Measurements from ENCODE around the gene ADRA1B. TPM values are rescaled to one million over a fixed set of nuclear protein-coding genes. Genes with fewer than 3 reads are reported as not detected.
A peak's percentile ranks its signal among the peaks of the same experiment; 100 is the strongest.

The ADRA1B gene
- total and polyA plus RNA-seq, 9 donors = 0.87 to 9.1 (median 3.5) TPM

- no peak for TF ChIP-seq EP300 (IDR thresholded peaks at IDR 0.05)
- no peak for TF ChIP-seq POLR2A (IDR thresholded peaks at IDR 0.05)
- no peak for TF ChIP-seq CTCF (IDR thresholded peaks at IDR 0.05)
- Histone ChIP-seq H3K27me3 (no peaks in the 10 kb centered on the region), H3K27ac (no peak overlapping the region), H3K4me1 (ENCODE audit: insufficient read depth) (peaks cover 7% of the 10 kb centered on the region), H3K4me3 (no peak overlapping the region), H3K9me3 (no peaks in the 10 kb centered on the region), H3K36me3 (no peaks in the 10 kb centered on the region)
- 97 to 98% (median 98%) methylated on average over 4 of the region's 4 CpGs for WGBS, 3 donors
- intact Hi-C loops (cut with DNase I) = loop anchor here in 3 of 4 donors (10.0 kb wide), 3 partner anchors 137 to 397 kb away; no protein-coding TSS in a partner anchor
- no peak for DNase-seq
Observed at GRCh38 chr5:159911349-159911748, 4.9 kb upstream of the ADRA1B start.

GRCh38 chr5:159912033-159912800, 4.1 kb upstream of the ADRA1B start:
- WGBS, 3 donors = 31 to 36% (median 35%) methylated on average over 4 of the region's 4 CpGs
- intact Hi-C loops (cut with DNase I) = loop anchor here in 3 of 4 donors (10.0 kb wide), 3 partner anchors 137 to 397 kb away; no protein-coding TSS in a partner anchor
- H3K4me3 ChIP-seq = no peak overlapping the region

GRCh38 chr5:159913048-159913447, 3.2 kb upstream of the ADRA1B start:
- H3K4me3 ChIP-seq = no peak overlapping the region
- peak in 2 of 5 donors; percentile 35 to 50 for DNase-seq
- H3K27me3 ChIP-seq = no peaks in the 10 kb centered on the region
- H3K4me1 ChIP-seq (ENCODE audit: insufficient read depth) = peaks cover 7% of the 10 kb centered on the region
- H3K27ac ChIP-seq = no peak overlapping the region
- no peaks in the 10 kb centered on the region for H3K36me3 ChIP-seq
- no peak for TF ChIP-seq POLR2A (IDR thresholded peaks at IDR 0.05)
- peak; percentile 18 for TF ChIP-seq EP300 (IDR thresholded peaks at IDR 0.05)
- no peak for TF ChIP-seq CTCF (IDR thresholded peaks at IDR 0.05)
- 18 to 19% (median 18%) methylated on average over 6 of the region's 6 CpGs for WGBS, 3 donors
- intact Hi-C loops (cut with DNase I) = loop anchor here in 3 of 4 donors (10.0 kb wide), 3 partner anchors 138 to 398 kb away; no protein-coding TSS in a partner anchor
- H3K9me3 ChIP-seq = no peaks in the 10 kb centered on the region

More at GRCh38 chr5:159912033-159912800, 4.1 kb upstream of the ADRA1B start:
- no peak for TF ChIP-seq POLR2A (IDR thresholded peaks at IDR 0.05)
- no peak for TF ChIP-seq EP300 (IDR thresholded peaks at IDR 0.05)
- TF ChIP-seq CTCF (IDR thresholded peaks at IDR 0.05) = no peak
- H3K4me1 ChIP-seq (ENCODE audit: insufficient read depth) = peaks cover 7% of the 10 kb centered on the region
- H3K27me3 ChIP-seq = no peaks in the 10 kb centered on the region
- H3K27ac ChIP-seq = no peak overlapping the region
- no peaks in the 10 kb centered on the region for H3K9me3 ChIP-seq
- H3K36me3 ChIP-seq = no peaks in the 10 kb centered on the region
- no peak for DNase-seq

- TF ChIP-seq CTCF (IDR thresholded peaks at IDR 0.05) (no peak), EP300 (IDR thresholded peaks at IDR 0.05) (no peak), POLR2A (IDR thresholded peaks at IDR 0.05) (no peak)
- H3K9me3 ChIP-seq = no peaks in the 10 kb centered on the region
- H3K4me3 ChIP-seq = no peak overlapping the region
- peaks cover 7% of the 10 kb centered on the region for H3K4me1 ChIP-seq (ENCODE audit: insufficient read depth)
- intact Hi-C loops (cut with DNase I) = loop anchor here in 3 of 4 donors (10.0 kb wide), 3 partner anchors 139 to 399 kb away; no protein-coding TSS in a partner anchor
- H3K27ac ChIP-seq = no peak overlapping the region
- no peak for DNase-seq
- no peaks in the 10 kb centered on the region for H3K36me3 ChIP-seq
- no peaks in the 10 kb centered on the region for H3K27me3 ChIP-seq
Observed at GRCh38 chr5:159913501-159913900, 2.8 kb upstream of the ADRA1B start.

Measured in ovary (tissue), 9 donors.